Stimulated activated CD8-positive, alpha-beta memory T cell treated with anti-CD3 and anti-CD28 coated beads, Interleukin-4, amount 100 ng/mL, for 24 hours (primary cell): ENCODE measurements around the gene NKAPL.

Experiments used
- DNase-seq: peaks from one replicate; pipeline ENCODE4 v3.0.0-alpha.2; 2020; ENCODE audit warnings: low read depth

The NKAPL gene

DNA sequence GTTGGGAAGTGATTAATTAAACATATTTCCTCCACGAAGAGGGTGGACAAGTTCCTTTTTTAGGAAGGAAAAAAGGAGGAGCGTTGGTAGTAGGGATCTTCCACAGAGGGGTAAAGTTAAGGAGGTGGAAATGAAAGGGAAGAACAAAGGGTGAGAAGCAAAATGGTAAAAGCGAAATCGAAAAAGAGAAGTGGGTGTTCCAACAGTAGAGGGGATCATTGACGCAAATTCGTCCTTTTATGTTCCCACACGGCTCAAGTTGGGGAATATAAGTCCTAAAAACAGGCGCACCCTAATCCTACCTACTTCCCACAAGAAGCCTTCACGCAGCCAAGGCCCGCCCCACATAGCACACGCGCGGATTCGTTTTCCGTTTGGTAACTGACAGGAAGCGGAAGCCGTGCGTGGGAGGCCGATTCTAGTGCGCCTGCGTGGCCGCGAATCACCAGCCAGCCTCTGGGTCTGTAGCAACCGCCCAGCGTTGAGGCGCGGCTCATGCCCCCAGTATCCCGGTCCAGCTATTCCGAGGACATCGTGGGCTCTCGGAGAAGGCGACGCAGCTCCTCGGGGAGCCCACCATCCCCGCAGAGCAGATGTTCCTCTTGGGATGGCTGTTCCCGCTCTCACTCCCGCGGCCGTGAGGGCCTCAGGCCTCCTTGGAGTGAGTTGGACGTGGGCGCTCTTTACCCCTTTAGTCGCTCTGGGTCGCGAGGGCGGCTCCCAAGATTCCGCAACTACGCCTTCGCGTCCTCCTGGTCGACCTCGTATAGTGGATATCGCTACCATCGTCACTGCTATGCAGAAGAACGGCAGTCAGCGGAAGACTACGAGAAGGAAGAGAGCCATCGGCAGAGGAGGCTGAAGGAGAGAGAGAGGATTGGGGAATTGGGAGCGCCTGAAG is at the start of gene NKAPL:
Gene NKAPL, plus strand, starts transcription at position 421 of the 901 bp plus-strand sequence. Its CDS starts 75 bp downstream, at position 496.
- peak; percentile 71 for DNase-seq

DNA sequence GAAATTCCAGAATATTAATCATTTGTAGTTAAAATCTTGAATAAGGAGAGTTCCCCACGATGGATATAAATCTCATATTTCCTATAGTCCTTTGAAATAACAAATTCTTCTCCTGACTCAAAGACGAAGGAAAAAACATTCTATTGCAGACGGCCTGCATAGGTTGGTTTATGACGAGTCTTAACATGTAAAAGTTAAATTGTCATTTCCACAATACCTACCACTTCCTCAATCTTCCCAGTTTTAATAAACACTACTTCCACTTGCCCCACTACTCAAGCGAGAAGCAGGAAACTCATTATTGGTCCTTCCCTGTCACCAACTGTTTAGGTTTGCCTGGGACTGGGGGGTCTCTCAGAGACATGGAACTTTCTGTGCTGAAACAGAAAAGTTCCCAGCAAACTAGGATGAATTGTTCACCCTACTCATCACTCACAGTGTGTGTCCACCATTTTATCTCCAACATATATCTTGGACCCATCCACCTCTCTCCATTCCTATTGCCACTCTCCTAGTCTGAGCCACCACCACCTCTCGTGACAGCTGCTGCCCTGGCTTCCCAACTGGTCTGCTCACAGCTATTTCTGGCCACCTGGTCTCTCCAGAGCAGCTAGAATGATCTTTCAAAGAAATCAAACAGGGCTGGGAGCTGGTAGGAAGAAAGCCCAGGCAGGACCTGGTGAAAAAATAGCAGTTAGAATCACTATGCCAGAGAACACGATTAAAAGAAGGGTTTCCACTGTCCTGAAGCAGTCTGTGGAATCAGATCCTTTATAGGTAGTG is 49.2 kb upstream of the NKAPL start:
- no peak for DNase-seq

DNA sequence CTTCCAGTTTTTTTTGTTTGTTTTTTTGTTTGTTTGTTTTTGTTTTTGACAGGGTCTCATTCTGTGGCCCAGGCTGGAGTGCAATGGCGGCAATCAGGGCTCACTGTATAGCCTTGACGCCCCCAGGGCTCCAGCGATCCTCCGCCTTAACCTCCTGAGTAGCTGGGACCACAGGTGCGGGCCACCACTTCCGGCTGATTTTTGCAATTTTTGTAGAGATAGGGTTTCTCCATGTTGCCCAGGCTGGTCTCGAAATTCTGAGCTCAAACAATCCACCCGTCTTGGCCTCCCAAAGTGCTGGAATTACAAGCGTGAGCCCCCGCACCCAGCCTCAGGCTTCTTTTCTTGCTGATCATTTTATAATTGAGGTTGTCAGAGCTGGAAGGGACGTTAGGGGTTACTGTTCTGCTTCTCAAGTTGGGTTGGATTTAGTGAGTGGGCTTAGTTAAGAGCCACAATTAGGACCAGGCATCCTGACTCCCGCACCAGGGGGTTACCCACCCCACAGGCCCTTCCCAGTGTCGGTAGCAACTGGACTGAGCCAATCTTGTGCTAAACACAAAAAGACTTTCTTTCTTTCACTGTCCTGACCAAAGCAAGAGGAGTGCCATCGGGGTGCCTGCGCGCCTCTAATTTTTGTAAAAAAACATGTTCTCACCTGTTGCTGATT is 47.1 kb upstream of the NKAPL start:
- DNase-seq: no peak

DNA sequence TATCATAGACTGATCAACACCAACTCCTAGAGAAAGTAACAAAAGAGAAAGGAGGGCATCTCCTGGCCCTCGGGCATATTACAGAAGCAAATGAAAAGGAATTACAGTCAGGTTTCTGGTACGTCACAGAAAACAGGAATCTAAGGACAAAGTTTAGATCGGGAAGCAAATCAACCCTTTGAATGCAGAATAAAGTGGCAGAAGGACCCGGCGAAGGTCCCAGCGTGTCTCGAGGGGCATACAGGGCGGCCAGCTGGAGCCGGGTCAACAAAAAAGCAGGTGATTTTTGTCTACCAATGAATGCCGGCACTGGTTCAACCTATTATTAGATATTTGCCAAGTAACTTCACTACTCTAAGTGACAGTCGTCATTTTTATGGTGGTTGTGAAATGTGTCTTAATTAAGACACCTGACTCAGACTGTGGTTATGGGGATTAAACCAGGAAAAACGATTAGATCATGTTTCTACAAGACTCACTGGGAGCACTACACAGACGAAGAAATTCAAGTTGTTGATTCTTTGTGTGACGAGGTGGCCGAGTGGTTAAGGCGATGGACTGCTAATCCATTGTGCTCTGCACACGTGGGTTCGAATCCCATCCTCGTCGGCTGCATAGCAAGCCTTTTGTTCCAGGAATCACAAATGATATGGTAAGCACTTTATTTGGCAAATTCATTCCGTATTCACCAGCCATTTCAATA is 46.4 kb upstream of the NKAPL start:
- peak; percentile 37 for DNase-seq

DNA sequence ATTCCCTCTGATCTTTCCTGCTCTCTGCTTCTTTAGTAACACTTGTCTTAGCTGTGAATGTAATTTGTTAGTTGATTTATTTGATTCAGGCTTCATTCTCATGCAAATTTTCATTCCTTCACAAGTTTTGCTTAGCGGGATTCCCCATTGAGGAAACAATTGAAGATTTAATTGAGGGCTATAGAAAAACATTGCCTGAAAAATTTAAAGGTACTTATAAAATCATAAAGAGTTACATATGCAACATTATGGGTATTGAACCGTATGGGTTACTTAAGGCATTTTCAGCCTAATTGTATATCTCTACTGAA is 45.9 kb upstream of the NKAPL start:
- no peak for DNase-seq

DNA sequence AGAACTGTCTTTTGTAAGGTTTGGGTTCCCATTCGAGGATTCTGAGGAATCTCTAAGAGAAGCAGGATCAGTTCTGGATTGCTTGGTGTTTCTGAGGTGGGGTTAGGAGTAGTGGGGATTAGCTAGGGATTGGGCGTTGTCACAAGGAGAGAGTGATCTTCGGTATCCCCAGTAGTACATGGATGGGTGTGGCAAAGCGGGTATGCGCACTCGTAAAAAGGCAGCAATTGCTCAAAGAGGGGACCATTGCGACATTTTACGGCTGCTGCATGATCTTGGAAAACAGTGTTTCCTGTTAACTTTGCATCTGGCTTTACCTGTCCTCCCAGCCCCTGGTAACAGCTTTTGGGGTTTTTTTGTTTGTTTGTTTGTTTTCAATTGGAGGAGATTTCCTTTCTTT is 43.7 kb upstream of the NKAPL start:
- no peak for DNase-seq

DNA sequence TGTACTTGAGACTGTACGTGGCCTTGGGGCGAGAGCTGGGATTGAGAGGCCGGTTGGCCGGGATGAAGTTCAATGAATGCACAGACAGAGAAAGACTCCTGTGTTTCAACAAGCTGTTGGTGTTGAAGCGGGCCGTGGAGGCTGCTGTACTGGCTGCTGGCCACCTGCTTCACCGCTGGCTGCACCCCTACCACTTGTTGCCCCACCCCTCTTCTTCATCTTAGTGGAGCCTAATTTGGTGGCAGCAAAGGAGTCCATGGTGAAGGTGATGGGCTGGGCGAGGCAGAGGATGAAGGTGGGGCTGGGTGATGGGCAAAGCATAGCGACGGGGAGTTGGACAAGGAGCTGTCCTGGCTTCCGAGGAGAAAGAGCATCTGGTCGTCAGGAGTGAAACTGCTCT is 41.2 kb upstream of the NKAPL start:
- no peak for DNase-seq

DNA sequence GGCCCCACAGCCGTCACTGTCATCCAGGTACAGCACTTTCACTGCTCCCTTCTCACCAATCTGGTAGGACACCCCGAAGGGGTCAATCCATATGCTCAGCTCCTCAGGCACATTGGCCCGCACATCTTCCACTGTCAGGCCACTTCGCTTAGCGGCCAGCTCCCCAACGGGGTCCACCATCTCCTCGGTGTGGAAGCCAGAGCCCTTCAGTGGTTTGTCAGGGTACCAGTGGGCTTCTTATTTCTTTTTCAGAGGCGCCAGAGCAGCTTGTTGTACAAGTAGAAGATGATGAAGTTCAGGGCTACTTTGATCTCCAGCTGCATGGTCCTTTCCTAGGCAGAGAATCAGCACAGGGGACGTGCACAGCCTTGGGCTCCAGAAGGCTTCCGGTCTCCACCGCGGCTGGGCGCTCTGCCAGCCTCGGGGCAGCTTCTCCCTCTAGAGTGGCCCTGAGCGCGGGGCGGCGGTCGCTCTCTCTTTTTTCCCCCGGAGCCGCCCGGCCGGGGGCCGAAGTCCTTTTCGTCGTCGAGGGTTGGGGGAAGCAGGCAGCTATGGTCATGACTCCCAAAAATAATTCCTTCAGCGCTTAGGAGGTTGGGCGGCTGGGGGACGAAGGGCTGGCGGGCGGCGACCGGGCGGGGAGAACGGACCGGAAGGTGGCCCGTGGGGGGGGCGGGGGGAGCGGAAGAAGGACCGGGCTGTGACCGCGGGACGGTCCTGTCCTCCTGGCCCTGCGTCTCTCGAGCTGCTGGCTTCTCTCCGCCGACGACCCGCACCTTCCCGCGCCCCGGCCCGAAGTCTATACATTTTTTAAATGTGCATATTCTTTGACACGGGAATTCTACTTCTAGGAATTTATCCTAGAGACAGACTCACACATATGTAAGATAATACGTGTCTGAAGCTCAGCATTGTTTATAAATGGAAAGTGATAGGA is 40.5 kb upstream of the NKAPL start:
- DNase-seq: no peak

DNA sequence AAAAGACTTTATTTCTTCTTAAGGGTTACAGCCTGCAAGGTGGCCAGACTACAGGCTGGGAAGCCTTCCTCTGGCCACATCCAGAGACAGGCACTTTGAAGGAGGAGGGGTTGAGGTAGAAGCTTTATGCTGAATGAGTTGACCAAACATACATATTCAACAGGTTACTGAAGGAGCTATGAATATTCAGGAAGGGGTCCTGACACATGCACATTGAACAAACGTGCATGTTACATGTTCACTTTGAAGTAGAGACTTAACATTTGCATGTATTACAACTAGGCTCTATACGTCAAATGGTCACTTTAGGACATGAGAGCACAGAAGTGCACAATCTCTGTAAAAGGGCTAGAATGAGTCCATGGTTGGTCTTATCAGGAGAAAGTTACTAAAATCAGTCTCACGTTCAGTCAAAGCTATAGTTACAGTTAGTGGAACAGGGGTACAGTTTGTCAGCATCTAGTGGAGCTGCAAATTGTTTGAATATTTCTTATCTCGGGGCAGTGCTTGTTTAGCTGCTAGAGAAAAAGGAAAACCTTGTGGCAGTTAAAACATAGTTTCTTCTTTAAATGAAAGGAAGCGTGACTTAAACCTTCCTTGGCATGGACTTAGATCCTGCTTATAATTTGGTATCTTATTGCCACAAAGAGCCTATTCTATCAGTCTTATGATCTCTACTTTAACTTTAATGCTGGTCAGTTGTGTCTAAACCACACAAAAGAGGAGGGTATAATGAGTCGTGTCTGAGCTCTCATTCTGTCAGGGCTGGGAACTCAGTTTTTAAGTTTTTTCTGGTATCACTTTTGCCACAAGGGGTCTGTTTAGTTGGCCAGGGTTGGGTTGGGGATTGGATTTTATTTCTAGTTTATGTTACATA is 38.6 kb upstream of the NKAPL start:
- no peak for DNase-seq

DNA sequence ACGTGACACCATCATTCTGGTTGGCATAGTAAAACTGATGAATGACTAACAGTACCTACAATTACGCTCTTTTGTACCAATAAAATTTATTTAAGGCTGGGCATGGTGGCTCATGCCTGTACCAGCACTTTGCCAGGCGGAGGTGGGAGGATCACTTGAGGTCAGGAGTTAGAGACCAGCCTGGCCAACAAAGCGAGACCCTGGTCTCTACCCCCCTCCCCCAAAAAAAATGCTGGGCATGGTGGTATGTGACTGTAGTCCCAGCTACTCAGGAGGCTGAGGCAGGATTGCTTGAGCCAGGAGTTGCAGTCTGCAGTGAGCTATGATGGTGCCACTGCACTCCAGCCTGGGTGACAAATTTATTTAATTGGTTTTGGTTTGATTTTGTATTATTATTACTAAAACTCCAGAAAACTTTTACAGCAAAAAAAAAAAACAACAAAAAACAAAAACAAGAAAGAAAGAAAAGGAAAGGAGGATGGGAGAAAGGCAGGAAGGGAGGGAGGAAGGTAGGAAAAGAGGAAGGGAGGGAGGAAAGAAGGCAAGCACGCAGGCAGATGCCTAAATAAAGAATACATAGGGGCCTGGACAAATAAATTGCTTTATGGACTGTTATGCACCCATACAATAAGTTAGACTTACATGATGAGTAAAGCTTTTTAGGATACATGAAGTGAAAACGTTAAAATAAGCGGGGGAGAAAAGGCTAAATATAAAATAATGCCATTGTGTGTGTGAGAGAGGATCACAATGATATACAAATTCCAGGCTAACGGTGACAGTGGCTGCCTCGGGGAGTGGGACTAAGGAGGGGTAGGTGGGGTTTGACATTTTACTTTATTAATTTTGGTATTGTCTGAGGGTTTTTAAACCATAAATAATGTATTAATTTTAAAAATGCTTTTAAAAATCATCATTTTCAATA is 34.7 kb upstream of the NKAPL start:
- DNase-seq: no peak

DNA sequence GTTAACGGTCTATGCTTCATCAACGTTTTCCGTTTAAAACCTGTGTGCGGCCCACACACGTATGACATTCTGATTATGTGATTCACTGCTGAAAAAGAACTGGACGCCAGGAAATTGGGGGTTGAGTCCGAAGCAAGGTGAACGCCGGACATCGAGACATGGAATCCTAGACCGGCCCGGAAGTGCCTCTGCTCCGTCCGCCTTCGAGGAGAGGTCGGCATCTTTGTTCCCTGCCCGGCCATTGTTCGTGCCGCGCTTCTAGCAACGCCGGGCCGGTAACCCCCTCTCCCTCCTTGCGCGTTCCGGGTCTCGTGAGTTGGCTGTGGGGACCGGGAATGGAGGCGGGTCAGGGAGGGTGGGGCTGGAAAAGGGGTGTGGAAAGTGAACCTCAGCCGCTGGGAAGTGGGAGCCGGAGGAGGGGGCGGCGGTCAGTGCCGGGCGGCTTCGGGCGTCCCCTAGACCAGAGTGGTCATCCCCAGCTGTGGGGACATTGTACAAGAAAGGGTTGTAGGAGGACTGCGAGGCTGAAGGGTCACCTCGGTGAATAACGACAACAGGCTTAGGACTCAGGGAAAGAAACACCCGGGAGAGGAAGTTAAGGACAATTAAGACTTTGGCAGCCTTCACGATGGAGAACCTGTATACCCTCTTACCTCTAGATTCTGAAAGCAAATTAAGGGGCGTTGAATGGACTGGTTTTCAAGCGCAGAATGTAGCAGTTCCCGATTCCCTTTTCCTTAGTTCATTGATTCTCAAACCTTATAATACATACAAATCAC is 33.9 kb upstream of the NKAPL start, which contains the start of gene ZSCAN9:
Gene ZSCAN9, plus strand, starts transcription at position 220 of the 779 bp plus-strand sequence. CDS start 1,810 bp downstream, outside the sequence.
- peak; percentile 35 for DNase-seq

DNA sequence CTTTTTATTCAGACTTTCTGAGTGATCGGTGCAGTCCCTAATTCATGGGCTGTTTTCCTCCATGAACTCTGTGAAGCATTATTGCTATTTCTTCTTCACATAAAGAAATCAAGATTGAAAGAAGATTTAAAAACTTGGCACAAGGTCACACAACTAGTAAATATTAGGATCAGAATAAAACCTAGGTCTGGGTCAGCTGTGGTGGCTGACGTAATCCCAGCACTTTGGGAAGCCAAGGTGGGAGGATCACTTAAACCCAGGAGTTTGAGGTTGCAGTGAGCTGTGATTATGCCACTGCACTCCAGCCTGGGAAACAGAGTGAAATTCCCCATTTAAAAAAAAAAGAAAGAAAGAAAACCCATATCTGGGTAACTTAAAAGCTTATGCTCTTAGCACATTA is 32.6 kb upstream of the NKAPL start:
- DNase-seq: no peak

DNA sequence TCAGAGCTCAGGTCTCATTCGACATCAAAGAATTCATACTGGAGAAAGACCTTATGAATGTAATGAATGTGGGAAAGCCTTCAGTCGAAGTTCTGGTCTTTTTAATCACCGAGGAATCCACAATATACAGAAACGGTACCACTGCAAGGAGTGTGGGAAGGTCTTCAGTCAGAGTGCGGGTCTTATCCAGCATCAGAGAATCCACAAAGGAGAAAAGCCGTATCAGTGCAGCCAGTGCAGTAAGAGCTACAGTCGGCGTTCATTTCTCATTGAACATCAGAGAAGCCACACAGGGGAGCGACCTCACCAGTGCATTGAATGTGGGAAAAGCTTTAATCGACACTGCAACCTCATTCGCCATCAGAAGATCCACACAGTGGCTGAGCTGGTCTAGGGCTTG is 26.3 kb upstream of the NKAPL start:
- no peak for DNase-seq

DNA sequence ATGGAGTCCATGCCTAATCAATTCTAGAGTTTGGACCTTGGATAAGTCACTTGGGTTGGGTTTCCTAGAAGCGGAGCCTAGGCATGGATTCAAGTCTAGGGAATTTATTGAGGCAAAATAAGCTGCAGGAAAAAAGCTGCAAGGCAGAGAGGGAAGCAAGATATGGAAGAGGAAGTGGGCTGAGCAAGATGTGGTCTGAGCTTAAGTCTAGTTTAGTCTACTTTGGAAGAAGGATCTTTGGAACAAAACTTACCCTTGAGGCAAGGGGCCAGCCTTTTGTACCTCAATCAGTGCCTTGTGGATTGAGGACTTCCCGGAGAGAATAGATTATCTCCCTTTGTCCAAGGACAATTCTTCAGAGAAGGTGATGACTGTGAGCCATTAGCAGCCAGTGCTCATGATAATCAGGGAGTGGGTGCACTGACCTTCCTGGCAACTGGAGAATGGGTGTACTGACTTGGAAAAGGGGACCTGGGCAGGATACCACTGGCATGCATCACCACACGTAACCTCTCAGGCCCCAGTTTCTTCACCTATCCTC is 23.1 kb upstream of the NKAPL start:
- DNase-seq: no peak

DNA sequence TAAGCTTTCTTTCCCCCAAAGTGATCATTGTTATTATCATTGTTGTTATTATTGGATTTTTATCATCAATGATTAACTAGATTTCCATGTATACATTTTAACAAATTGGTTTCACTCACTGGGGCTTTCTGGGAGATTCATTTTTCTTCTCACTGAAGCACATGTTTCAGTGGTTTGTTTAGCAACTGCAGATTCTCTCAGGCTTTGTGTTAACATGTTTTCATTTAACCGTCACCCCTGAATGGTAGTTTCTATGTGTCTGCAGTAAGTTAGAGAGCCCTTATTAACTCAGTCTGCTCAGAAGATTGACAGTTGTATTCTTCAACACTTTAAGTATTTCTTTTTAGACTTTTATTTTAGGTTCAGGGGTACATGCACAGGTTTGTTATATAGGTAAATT is 19.5 kb upstream of the NKAPL start:
- no peak for DNase-seq

DNA sequence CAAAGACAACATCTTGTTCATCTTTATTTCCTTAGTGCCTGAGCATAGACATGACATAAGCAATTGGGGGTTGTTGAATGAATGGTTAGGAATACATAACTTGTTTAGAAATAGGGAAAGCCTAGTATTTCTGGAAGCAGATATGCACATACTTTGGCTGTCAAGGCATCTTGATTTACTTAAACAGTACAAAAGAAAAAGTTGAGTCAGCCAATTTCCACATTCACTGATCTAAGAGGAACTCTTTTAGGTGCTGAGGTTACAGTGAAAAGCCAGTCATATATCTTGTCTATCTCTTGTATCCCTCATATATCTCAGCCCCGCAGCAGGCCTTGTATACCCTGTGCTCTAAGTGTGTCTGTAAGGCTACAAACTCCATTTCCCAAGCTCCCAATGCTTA is 18.6 kb upstream of the NKAPL start:
- DNase-seq: no peak

DNA sequence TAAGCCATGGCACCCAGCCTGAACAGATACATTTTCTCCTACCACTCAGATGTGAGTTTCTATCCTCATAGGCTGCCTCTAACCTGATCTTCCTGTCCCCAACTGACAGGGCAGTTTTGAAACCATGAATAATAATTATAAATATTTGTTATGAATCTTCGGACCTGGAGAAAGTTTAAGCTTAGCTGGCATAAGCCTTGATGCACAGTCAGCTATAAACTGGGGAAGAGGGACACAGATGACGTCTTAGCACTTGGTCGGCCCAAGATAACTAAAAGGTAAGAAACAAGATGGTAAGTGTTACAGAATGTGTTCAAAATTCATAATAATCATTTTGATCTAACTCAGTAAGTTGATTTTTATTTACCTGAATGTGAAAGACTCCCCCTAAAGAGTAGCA is 15.2 kb upstream of the NKAPL start:
- no peak for DNase-seq
